IPS-15b (cell line): ENCODE data around the gene MAP1LC3A.

ENCODE experiments used
- H3K27me3 ChIP-seq: one replicate; pipeline ENCODE4 v1.6.1; 2013; ENCODE audit warnings: low read length; ENCODE audit not compliant: control insufficient read depth, insufficient read depth
- H3K36me3 ChIP-seq: one replicate; pipeline ENCODE4 v1.6.1; 2013; ENCODE audit warnings: low read length; ENCODE audit not compliant: control insufficient read depth, insufficient read depth
- H3K4me1 ChIP-seq: one replicate; pipeline ENCODE4 v1.6.1; 2013; ENCODE audit warnings: mild to moderate bottlenecking, low read length; ENCODE audit not compliant: control insufficient read depth, insufficient read depth
- H3K4me3 ChIP-seq: one replicate; pipeline ENCODE4 v1.5.1; 2013; ENCODE audit warnings: low read depth, low read length
- H3K9ac ChIP-seq: one replicate; pipeline ENCODE4 v1.6.1; 2013; ENCODE audit warnings: low read depth, mild to moderate bottlenecking, low read length
- H3K9me3 ChIP-seq: one replicate; pipeline ENCODE4 v1.6.1; 2013; ENCODE audit warnings: mild to moderate bottlenecking, low read length; ENCODE audit not compliant: control insufficient read depth, insufficient read depth

The MAP1LC3A gene

DNA sequence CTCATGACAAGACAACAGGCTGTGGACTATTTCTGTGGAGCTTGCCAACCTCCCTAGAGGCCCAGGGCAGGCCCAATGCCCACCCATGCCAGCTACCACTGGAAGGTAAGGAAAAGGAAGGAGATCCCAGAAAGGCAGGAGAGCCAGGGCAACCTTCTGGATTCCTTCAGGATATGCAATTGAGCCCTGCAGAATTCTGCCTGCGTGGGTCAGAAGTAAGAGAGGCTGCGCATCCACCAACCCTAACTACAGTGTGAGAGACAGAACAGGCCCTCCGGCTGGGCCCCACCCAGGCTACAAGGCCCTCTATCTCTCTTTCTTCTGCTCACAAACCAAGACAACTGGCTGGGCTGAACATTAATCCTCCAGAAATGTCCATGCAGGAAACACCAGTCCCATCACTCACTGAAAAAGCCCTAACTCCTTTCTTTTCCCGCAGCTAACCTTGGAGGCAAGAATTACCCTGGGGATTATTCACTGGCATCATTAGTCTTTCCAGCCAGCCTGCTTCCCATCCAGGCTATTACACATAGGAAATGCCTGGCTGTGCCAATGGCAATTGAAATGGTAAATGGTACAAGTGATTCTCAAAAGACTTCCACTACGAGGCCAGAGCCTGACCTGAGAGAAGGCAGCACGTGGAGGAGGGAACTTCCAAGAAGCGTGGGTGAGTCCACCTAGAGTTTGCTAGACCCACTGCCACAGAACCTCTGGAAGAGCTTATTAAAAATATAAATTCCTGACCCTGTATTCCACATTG is 15.2 kb downstream of the MAP1LC3A start:
- Histone ChIP-seq H3K4me3 (no peak overlapping the region), H3K36me3 (peaks cover 3% of the 10 kb centered on the region), H3K27me3 (no peaks in the 10 kb centered on the region)

DNA sequence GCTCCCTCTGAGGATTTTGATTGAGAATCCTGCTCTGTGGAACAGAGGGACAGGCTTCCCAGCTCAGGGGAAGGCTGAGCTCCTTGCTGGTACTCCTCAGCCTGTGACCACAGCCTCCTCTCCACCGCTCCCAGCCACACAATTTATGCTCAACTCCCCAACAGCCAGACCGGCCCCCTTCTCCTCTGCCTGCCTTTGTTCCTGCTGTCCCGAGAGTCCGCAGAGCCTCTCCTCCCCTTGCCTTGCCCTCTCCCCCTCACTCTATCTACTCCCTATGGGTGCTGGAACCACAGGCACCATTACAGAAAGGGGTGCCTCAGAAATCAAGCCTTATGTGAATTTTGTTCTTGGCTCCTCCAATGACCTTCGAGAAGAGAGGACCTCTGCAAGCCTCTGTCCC is 15.9 kb downstream of the MAP1LC3A start:
- Histone ChIP-seq H3K27me3 (no peaks in the 10 kb centered on the region), H3K4me1 (no peaks in the 10 kb centered on the region), H3K36me3 (peaks cover 3% of the 10 kb centered on the region), H3K4me3 (no peak overlapping the region), H3K9me3 (no peaks in the 10 kb centered on the region), H3K9ac (no peak overlapping the region)

More for the DNA sequence above, 15.2 kb downstream of the MAP1LC3A start:
- Histone ChIP-seq H3K9ac (no peak overlapping the region), H3K9me3 (no peaks in the 10 kb centered on the region), H3K4me1 (no peaks in the 10 kb centered on the region)

DNA sequence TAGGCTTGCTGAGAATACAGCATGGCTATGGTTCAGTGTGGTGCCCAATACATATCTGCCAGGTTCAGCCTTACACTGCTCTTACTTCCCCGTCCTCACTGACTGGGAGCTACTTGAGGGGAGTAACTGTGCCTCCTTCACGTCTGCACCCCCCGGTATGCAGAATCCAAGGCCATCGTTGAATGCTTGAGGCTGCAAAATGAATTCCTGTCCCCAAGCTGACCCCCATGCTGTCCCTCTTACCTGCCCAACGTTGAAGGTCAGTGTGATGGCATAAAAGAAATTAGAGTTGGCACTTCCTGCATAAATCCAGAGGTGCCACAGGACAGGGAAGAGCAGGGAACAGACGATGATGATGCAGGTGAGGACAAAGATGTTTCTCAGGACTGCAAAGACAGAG is 16.3 kb downstream of the MAP1LC3A start:
- Histone ChIP-seq H3K4me3 (no peak overlapping the region), H3K4me1 (no peaks in the 10 kb centered on the region), H3K9ac (no peak overlapping the region), H3K9me3 (no peaks in the 10 kb centered on the region), H3K36me3 (peaks cover 3% of the 10 kb centered on the region), H3K27me3 (no peaks in the 10 kb centered on the region)

DNA sequence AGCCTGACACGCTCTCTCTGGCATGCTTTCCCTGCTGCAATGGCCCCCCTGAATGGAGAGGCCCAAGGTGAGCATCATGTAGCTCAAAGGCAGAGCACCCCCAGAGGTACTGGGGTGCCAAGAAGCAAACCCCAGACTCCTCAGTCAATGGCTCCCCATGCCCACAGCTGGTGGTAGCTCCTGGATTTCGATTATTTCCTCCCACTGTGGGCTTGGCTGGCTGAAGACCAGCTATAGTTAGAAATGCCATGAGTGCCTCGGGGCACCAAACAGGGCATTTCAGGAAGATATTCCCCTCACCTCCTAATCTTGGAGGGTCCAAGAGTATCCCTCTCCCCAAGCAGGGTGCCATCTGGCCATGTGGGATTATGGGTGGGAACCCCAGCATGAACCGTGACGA is 16.8 kb downstream of the MAP1LC3A start:
- Histone ChIP-seq H3K27me3 (no peaks in the 10 kb centered on the region), H3K4me1 (no peaks in the 10 kb centered on the region), H3K9ac (no peak overlapping the region), H3K36me3 (peaks cover 7% of the 10 kb centered on the region), H3K9me3 (no peaks in the 10 kb centered on the region), H3K4me3 (no peak overlapping the region)

DNA sequence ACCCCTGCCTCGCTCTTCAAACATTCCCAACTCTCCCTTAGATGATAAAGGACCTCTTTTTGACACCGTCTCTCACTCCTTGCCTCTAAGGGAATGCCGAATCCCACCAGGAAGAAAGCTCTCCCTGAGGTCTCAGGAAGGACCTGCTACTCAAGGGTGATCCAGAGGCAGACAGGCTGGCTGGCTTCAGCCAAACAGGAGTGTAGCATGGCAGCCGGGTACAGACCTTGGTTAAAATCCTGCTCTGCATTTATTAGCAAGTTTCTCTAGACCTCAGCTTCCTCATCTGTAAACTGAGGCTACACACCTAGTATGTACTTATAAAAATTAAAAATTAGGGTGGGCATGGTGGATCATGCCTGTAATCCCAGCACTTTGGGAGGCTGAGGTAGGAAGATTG is 17.2 kb downstream of the MAP1LC3A start:
- peaks cover 10% of the 10 kb centered on the region for H3K36me3 ChIP-seq

DNA sequence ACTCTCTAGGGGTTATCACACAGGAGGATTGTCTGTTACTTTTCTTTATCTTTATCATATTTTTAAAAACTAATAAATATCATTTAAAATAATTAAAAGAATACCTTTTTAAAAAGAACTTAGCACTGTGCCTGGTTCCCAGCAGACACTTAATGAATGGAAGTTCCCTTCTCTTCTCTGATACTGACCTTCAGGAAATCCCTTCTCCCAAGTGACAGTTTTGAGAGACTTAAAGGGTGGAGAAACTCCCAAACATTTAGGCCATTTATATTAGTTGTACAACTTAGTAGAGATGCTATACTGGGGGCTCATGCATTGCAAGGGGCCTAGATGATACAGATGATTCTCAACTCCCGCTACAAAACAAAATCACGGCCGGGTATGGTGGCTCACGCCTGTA is 18.5 kb downstream of the MAP1LC3A start:
- H3K9ac ChIP-seq: no peak overlapping the region
- no peaks in the 10 kb centered on the region for H3K27me3 ChIP-seq
- H3K36me3 ChIP-seq: peaks cover 10% of the 10 kb centered on the region
- no peaks in the 10 kb centered on the region for H3K9me3 ChIP-seq
- no peak overlapping the region for H3K4me3 ChIP-seq
- no peaks in the 10 kb centered on the region for H3K4me1 ChIP-seq

More for the DNA sequence above, 17.2 kb downstream of the MAP1LC3A start:
- no peak overlapping the region for H3K9ac ChIP-seq
- no peaks in the 10 kb centered on the region for H3K27me3 ChIP-seq
- H3K4me3 ChIP-seq: no peak overlapping the region
- H3K9me3 ChIP-seq: no peaks in the 10 kb centered on the region
- H3K4me1 ChIP-seq: no peaks in the 10 kb centered on the region

DNA sequence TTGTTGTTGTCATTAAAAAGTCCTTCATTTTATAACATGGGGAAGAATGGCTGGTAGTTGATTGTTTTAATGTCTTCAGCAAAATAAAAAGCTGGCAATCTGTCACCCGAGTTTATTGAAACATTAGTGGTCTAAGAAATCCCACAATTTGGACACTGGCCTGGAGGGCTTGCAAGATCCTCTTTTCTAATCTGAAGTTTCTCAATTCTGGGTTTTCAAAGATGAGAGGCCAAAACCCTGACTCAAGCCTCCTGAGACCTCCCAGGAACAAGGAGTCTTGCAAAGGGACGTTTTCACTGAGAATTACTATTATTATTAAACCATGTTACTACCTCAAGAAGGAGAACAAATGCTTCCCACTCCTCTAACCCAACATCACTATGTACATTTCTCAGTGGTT is 19.5 kb downstream of the MAP1LC3A start:
- Histone ChIP-seq H3K9ac (no peak overlapping the region), H3K4me1 (no peaks in the 10 kb centered on the region), H3K4me3 (no peak overlapping the region)

DNA sequence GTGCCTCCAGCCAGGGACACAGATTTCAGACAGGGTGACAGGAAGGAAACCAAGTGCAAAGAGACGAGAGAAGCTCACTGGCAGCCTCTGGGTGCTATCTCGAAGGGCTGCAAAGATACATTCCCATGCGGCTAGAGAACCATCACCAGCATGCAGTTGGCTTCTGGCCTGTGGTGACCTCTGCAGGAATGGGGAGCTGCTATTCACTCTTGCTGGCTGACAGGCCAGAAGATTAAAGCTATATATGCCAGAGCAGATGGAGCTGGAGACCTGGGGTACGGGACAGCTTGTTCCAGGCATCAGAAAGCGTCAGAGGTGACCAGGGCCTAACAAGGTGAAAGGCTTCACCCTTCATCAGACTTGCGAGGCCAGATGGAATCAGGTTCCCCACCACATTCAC is 20.0 kb downstream of the MAP1LC3A start:
- peaks cover 13% of the 10 kb centered on the region for H3K36me3 ChIP-seq
- no peak overlapping the region for H3K4me3 ChIP-seq
- no peak overlapping the region for H3K9ac ChIP-seq
- no peaks in the 10 kb centered on the region for H3K4me1 ChIP-seq
- no peaks in the 10 kb centered on the region for H3K9me3 ChIP-seq
- no peaks in the 10 kb centered on the region for H3K27me3 ChIP-seq

More for the DNA sequence above, 19.5 kb downstream of the MAP1LC3A start:
- Histone ChIP-seq H3K36me3 (peaks cover 10% of the 10 kb centered on the region), H3K9me3 (no peaks in the 10 kb centered on the region), H3K27me3 (no peaks in the 10 kb centered on the region)

DNA sequence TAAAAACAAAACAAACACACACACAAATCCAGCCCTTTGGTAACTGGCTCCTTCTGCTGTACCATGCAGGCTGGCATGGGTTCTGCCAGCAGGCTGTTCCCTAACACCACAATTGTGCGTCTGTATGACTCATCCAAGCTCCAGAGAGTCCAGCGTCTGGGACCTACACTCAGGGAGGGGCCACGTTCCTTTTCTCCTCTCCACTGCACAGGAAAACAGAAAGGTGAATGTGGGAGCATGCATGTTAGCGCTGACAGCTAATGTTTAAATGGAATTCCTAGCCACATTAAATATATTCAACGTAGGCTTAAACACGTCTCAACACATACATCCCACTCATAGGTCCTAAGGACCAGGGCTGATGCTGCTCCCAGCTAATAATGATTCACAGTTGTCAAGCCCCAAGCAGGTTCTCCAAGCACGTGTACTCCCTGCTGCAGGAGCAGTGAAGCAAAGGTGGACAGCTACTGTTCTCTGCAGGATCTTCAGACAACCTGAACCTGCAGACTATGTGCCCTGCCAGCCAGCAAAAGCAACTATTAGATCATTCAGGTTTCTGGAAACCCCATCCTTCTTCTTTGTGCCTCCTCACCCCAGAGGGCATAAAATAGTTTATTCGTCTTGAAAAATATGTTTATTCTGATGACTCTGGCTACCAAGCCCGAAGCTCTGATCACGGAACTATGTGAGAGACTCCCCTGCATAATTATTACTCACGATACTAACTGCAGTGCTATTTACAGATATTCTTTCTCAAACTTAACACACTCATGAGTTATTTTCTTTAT is 20.9 kb downstream of the MAP1LC3A start:
- no peaks in the 10 kb centered on the region for H3K27me3 ChIP-seq
- H3K9ac ChIP-seq: no peak overlapping the region

DNA sequence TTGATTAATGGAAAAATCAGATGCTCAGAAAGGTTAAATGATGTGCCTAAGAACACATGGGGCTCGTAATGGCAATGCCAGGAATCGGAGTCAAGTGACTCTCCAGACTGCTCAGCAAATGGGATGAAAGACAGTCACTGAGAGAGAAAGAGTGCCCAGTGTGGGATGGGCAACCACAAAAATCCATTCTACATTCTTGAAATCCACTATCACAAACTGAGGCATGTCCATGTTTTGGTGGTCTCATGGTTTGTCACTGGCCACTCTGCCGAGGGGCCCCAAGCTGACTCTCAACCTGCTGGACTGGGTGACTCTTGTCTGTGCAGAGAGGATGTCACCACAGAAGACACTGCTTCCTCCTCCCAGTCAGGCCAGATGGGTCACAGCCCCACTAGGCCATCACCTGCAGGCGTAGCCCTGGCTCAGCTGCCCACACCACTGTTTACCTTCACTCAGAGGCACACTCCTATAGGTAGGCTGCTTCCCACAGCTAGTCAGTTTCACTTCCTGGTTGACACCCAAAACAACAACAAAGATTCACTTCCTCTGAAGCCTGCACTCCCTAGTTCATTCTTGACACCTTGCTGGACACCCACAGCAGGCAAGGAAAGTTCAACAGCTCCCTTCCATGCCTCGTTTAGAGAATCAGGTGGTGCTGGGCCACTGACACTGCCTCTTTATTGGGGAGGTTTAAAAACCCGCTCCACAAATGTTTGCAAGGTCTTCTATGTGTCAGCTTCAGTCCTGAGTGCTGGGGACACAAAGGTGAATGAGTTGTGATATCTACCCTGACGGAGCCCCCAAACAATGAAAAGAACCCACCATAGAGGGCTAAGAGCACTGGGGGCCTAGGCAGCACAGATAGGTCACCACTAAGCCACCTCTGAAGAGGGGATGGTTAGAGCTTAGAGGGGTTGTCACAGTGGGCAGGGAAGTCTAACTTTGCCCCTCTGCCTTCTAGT is 21.7 kb downstream of the MAP1LC3A start:
- Histone ChIP-seq H3K27me3 (no peaks in the 10 kb centered on the region), H3K9ac (peak overlapping the region; percentile 12), H3K9me3 (no peaks in the 10 kb centered on the region), H3K4me1 (no peaks in the 10 kb centered on the region), H3K36me3 (peaks cover 12% of the 10 kb centered on the region), H3K4me3 (no peak overlapping the region)

More for the DNA sequence above, 20.9 kb downstream of the MAP1LC3A start:
- H3K4me1 ChIP-seq: no peaks in the 10 kb centered on the region
- H3K9me3 ChIP-seq: no peaks in the 10 kb centered on the region
- H3K4me3 ChIP-seq: no peak overlapping the region
- H3K36me3 ChIP-seq: peaks cover 16% of the 10 kb centered on the region
